ENCODE data around the gene DYRK3. TPM values are rescaled to one million over a fixed set of nuclear protein-coding genes. Genes with fewer than 3 reads are reported as not detected.

The DYRK3 gene
- total and polyA plus RNA-seq, 2 donors (not counting 1 experiment from before 2014, with no cell fraction given), result 10.2 to 38.5 TPM

GRCh38 chr1:206666031-206666561, 30.8 kb downstream of the DYRK3 start:
- Histone ChIP-seq H3K9me3 (ENCODE audit: control insufficient read depth, insufficient read depth, low read depth, low read length) (no peaks in the 10 kb centered on the region), H3K4me3 (replicated peaks in 1 of 4; ENCODE audit: control extremely low read depth in 1 of 4, insufficient read depth in 1 of 4, low read depth in 3 of 4, low read length in 4 of 4) (no peak overlapping the region), H2AFZ (ENCODE audit: low read length) (no peak overlapping the region), H3K27me3 (ENCODE audit: control insufficient read depth, insufficient read depth, low read length) (peaks cover 8% of the 10 kb centered on the region), H4K20me1 (ENCODE audit: control insufficient read depth, extremely low read depth, insufficient read depth, low read length) (no peaks in the 10 kb centered on the region), H3K9ac (ENCODE audit: insufficient read depth, low read length) (no peak overlapping the region), H3K79me2 (ENCODE audit: control insufficient read depth, insufficient read depth, low read length) (no peaks in the 10 kb centered on the region), H3K27ac (ENCODE audit: insufficient read depth, low read length) (no peak overlapping the region), H3K4me2 (ENCODE audit: extremely low read depth, insufficient read depth, low read length) (no peak overlapping the region), H3K36me3 (ENCODE audit: control insufficient read depth, insufficient read depth, low read length) (no peaks in the 10 kb centered on the region), H3K4me1 (ENCODE audit: control insufficient read depth, extremely low read depth, insufficient read depth, low read length) (no peaks in the 10 kb centered on the region)
- no peak for TF ChIP-seq EZH2 (IDR thresholded peaks at IDR 0.05; ENCODE audit: low read length, missing control alignments)
- TF ChIP-seq, protein P1, sequence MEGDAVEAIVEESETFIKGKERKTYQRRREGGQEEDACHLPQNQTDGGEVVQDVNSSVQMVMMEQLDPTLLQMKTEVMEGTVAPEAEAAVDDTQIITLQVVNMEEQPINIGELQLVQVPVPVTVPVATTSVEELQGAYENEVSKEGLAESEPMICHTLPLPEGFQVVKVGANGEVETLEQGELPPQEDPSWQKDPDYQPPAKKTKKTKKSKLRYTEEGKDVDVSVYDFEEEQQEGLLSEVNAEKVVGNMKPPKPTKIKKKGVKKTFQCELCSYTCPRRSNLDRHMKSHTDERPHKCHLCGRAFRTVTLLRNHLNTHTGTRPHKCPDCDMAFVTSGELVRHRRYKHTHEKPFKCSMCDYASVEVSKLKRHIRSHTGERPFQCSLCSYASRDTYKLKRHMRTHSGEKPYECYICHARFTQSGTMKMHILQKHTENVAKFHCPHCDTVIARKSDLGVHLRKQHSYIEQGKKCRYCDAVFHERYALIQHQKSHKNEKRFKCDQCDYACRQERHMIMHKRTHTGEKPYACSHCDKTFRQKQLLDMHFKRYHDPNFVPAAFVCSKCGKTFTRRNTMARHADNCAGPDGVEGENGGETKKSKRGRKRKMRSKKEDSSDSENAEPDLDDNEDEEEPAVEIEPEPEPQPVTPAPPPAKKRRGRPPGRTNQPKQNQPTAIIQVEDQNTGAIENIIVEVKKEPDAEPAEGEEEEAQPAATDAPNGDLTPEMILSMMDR (conservative IDR thresholded peaks at IDR 0.05 in 1 of 2, IDR thresholded peaks at IDR 0.05 in 1 of 2; ENCODE audit: low read depth in 1 of 2, low read length in 2 of 2), result no peak
- DNase-seq (ENCODE audit: low read depth in 2 of 2), result no peak

- H2AFZ ChIP-seq (ENCODE audit: low read length), result no peak overlapping the region
- TF ChIP-seq, protein P1 (conservative IDR thresholded peaks at IDR 0.05 in 1 of 2, IDR thresholded peaks at IDR 0.05 in 1 of 2; ENCODE audit: low read depth in 1 of 2, low read length in 2 of 2), result no peak
- no peak for TF ChIP-seq EZH2 (IDR thresholded peaks at IDR 0.05; ENCODE audit: low read length, missing control alignments)
- peaks cover 8% of the 10 kb centered on the region for H3K27me3 ChIP-seq (ENCODE audit: control insufficient read depth, insufficient read depth, low read length)
- no peaks in the 10 kb centered on the region for H4K20me1 ChIP-seq (ENCODE audit: control insufficient read depth, extremely low read depth, insufficient read depth, low read length)
- H3K79me2 ChIP-seq (ENCODE audit: control insufficient read depth, insufficient read depth, low read length), result no peaks in the 10 kb centered on the region
- H3K4me2 ChIP-seq (ENCODE audit: extremely low read depth, insufficient read depth, low read length), result no peak overlapping the region
- DNase-seq (ENCODE audit: low read depth in 2 of 2), result no peak
- no peaks in the 10 kb centered on the region for H3K36me3 ChIP-seq (ENCODE audit: control insufficient read depth, insufficient read depth, low read length)
- H3K27ac ChIP-seq (ENCODE audit: insufficient read depth, low read length), result no peak overlapping the region
- H3K4me1 ChIP-seq (ENCODE audit: control insufficient read depth, extremely low read depth, insufficient read depth, low read length), result no peaks in the 10 kb centered on the region
- H3K9ac ChIP-seq (ENCODE audit: insufficient read depth, low read length), result no peak overlapping the region
- H3K9me3 ChIP-seq (ENCODE audit: control insufficient read depth, insufficient read depth, low read depth, low read length), result no peaks in the 10 kb centered on the region
- H3K4me3 ChIP-seq (replicated peaks in 1 of 4; ENCODE audit: control extremely low read depth in 1 of 4, insufficient read depth in 1 of 4, low read depth in 3 of 4, low read length in 4 of 4), result no peak overlapping the region
These were observed 31.8 kb downstream of the DYRK3 start for GRCh38 chr1:206666954-206667665.

- no peak overlapping the region for H3K27ac ChIP-seq (ENCODE audit: insufficient read depth, low read length)
- H3K4me1 ChIP-seq (ENCODE audit: control insufficient read depth, extremely low read depth, insufficient read depth, low read length), result peaks cover 4% of the 10 kb centered on the region
- H3K36me3 ChIP-seq (ENCODE audit: control insufficient read depth, insufficient read depth, low read length), result no peaks in the 10 kb centered on the region
- no peaks in the 10 kb centered on the region for H4K20me1 ChIP-seq (ENCODE audit: control insufficient read depth, extremely low read depth, insufficient read depth, low read length)
- H3K9me3 ChIP-seq (ENCODE audit: control insufficient read depth, insufficient read depth, low read depth, low read length), result no peaks in the 10 kb centered on the region
- no peak overlapping the region for H3K4me2 ChIP-seq (ENCODE audit: extremely low read depth, insufficient read depth, low read length)
- no peaks in the 10 kb centered on the region for H3K79me2 ChIP-seq (ENCODE audit: control insufficient read depth, insufficient read depth, low read length)
- H3K27me3 ChIP-seq (ENCODE audit: control insufficient read depth, insufficient read depth, low read length), result peaks cover 8% of the 10 kb centered on the region
- no peak overlapping the region for H3K4me3 ChIP-seq (replicated peaks in 1 of 4; ENCODE audit: control extremely low read depth in 1 of 4, insufficient read depth in 1 of 4, low read depth in 3 of 4, low read length in 4 of 4)
- DNase-seq (ENCODE audit: low read depth in 2 of 2), result no peak
- TF ChIP-seq, protein P1 (conservative IDR thresholded peaks at IDR 0.05 in 1 of 2, IDR thresholded peaks at IDR 0.05 in 1 of 2; ENCODE audit: low read depth in 1 of 2, low read length in 2 of 2), result no peak
- TF ChIP-seq EZH2 (IDR thresholded peaks at IDR 0.05; ENCODE audit: low read length, missing control alignments), result no peak
- no peak overlapping the region for H3K9ac ChIP-seq (ENCODE audit: insufficient read depth, low read length)
- H2AFZ ChIP-seq (ENCODE audit: low read length), result no peak overlapping the region
These were observed 33.0 kb downstream of the DYRK3 start for GRCh38 chr1:206668351-206668750.
